Measurements from ENCODE around the gene GAS2L1. TPM values are rescaled to one million over a fixed set of nuclear protein-coding genes. Genes with fewer than 3 reads are reported as not detected.

GAS2L1 gene
- total and polyA plus RNA-seq, 2 donors (not counting 3 experiments of a cell fraction or from before 2014, with no cell fraction given): 30.5 to 44.0 TPM

- no peaks in the 10 kb centered on the region for H3K79me2 ChIP-seq (ENCODE audit: control insufficient read depth, insufficient read depth, low read length)
- DNase-seq (ENCODE audit: low read depth, low spot score) (no peak), FAIRE-seq (peak; percentile 26)
- no peak overlapping the region for H3K4me3 ChIP-seq (replicated peaks in 1 of 3; ENCODE audit: insufficient read depth in 1 of 3, low read depth in 1 of 3, low read length in 3 of 3)
- H3K36me3 ChIP-seq (ENCODE audit: control insufficient read depth in 2 of 2, extremely low read depth in 1 of 2, insufficient read depth in 2 of 2, low read length in 2 of 2): peaks cover 3 to 14% of the 10 kb centered on the region in 2 experiments
- POLR2A ChIA-PET: no interaction called here
- TF ChIP-seq EZH2 (IDR thresholded peaks at IDR 0.05; ENCODE audit: borderline replicate concordance, low read depth, low read length, severe bottlenecking) (no peak), POLR2A (IDR thresholded peaks at IDR 0.05; ENCODE audit: low read depth, low read length) (no peak), MYC (IDR thresholded peaks at IDR 0.05; ENCODE audit: low read depth, low read length) (no peak), POLR2AphosphoS5 (IDR thresholded peaks at IDR 0.05; ENCODE audit: insufficient read depth, low read depth, low read length) (no peak), FOS (IDR thresholded peaks at IDR 0.05; ENCODE audit: borderline replicate concordance, insufficient read depth, low read length) (no peak), CTCF (IDR thresholded peaks at IDR 0.05; ENCODE audit: extremely low read depth in 1 of 2, insufficient read depth in 1 of 2, low read depth in 1 of 2, low read length in 2 of 2) (no peak), JUN (IDR thresholded peaks at IDR 0.05; ENCODE audit: borderline replicate concordance, insufficient read depth, insufficient read length, low read depth) (no peak), GATA2 (IDR thresholded peaks at IDR 0.05; ENCODE audit: insufficient read depth, insufficient read length, low read depth, low read length) (no peak), MAX (IDR thresholded peaks at IDR 0.05; ENCODE audit: insufficient read depth, insufficient read length) (no peak)
- no peaks in the 10 kb centered on the region for H3K27me3 ChIP-seq (ENCODE audit: control insufficient read depth in 2 of 2, insufficient read depth in 2 of 2, low read length in 2 of 2)
- H2AFZ ChIP-seq (ENCODE audit: low read depth, low read length): no peak overlapping the region
- BruUV-seq (replicated peaks): no TSS peak
- H3K4me1 ChIP-seq (ENCODE audit: control insufficient read depth, extremely low read depth, insufficient read depth, low read length): no peaks in the 10 kb centered on the region
- H3K9me3 ChIP-seq (replicated peaks; ENCODE audit: control insufficient read depth, insufficient read depth, low read length): no peaks in the 10 kb centered on the region
- intact Hi-C loops (cut with micrococcal nuclease): no loop called here
- no peak overlapping the region for H3K27ac ChIP-seq (ENCODE audit: insufficient read depth, low read depth, low read length)
- CTCF ChIA-PET: interaction anchor here (1.1 kb wide), 1 partner anchor 15 kb away, joined by 4 read pairs; no protein-coding TSS in a partner anchor
- H3K9ac ChIP-seq (replicated peaks; ENCODE audit: extremely low read depth, insufficient read depth, low read length): no peak overlapping the region
- dilution Hi-C loops (cut with MboI; ENCODE audit: extremely low pct_ligation_motif_present, low sequenced_read_pairs): no loop called here
- H3K4me2 ChIP-seq (ENCODE audit: insufficient read depth, low read length): no peak overlapping the region
- no peaks in the 10 kb centered on the region for H4K20me1 ChIP-seq (replicated peaks; ENCODE audit: control insufficient read depth, extremely low read depth, insufficient read depth, low read length)
- H3K9me1 ChIP-seq (replicated peaks; ENCODE audit: control insufficient read depth, extremely low read depth, insufficient read depth, low read length): no peaks in the 10 kb centered on the region
Measured at GRCh38 chr22:29260601-29261315, 45.7 kb upstream of the GAS2L1 start.
